Hepatocyte (in vitro differentiated cells): ENCODE data around the gene SLC2A11. TPM values are rescaled to one million over a fixed set of nuclear protein-coding genes. Genes with fewer than 3 reads are reported as not detected.

Experiments used
- DNase-seq: peaks from one replicate; pipeline ENCODE4 v3.0.0-alpha.2; 2016; ENCODE audit warnings: low spot score
- H2AFZ ChIP-seq: fragments of 200-600 bp; sonication (generic); 2 replicates; pipeline ENCODE4 v1.6.0; 2016; ENCODE audit warnings: antibody characterized with exemption, mild to moderate bottlenecking
- H3K27ac ChIP-seq: fragments of 200-600 bp; sonication (generic); 2 replicates; pipeline ENCODE4 v1.5.1; 2016; ENCODE audit warnings: mild to moderate bottlenecking
- H3K27me3 ChIP-seq: fragments of 200-600 bp; sonication (generic); 2 replicates; pipeline ENCODE4 v1.6.1; 2016
- H3K36me3 ChIP-seq: fragments of 200-600 bp; sonication (generic); replicated peaks from 2 replicates; pipeline ENCODE4 v1.5.1; 2016; ENCODE audit warnings: low read depth; ENCODE audit not compliant: insufficient read depth
- H3K4me1 ChIP-seq: fragments of 200-600 bp; sonication (generic); 2 replicates; pipeline ENCODE4 v1.5.1; 2016; ENCODE audit warnings: mild to moderate bottlenecking, moderate library complexity; ENCODE audit not compliant: insufficient read depth
- H3K4me2 ChIP-seq: fragments of 200-600 bp; sonication (generic); 2 replicates; pipeline ENCODE4 v1.6.0; 2016
- H3K4me3 ChIP-seq: fragments of 200-600 bp; sonication (generic); 2 replicates; pipeline ENCODE4 v1.5.1; 2016; ENCODE audit warnings: mild to moderate bottlenecking
- H3K79me2 ChIP-seq: fragments of 200-600 bp; sonication (generic); 2 replicates; pipeline ENCODE4 v1.6.0; 2017; ENCODE audit warnings: mild to moderate bottlenecking
- H3K9me2 ChIP-seq: fragments of 200-600 bp; sonication (generic); replicated peaks from 2 replicates; pipeline ENCODE4 v1.6.0; 2017; ENCODE audit warnings: mild to moderate bottlenecking; ENCODE audit not compliant: insufficient read depth
- H3K9me3 ChIP-seq: fragments of 200-600 bp; sonication (generic); 2 replicates; pipeline ENCODE4 v1.5.1; 2016; ENCODE audit warnings: low read depth, mild to moderate bottlenecking
- H4K20me1 ChIP-seq: fragments of 200-600 bp; sonication (generic); 2 replicates; pipeline ENCODE4 v1.6.0; 2016; ENCODE audit warnings: mild to moderate bottlenecking; ENCODE audit not compliant: insufficient read depth, poor library complexity, severe bottlenecking
- CTCF ChIP-seq: fragments of 200-600 bp; sonication (generic); IDR thresholded peaks from 2 replicates; pipeline ENCODE4 v1.5.1; 2016; ENCODE audit warnings: antibody characterized with exemption, mild to moderate bottlenecking; ENCODE audit not compliant: poor library complexity
- EZH2 ChIP-seq: fragments of 200-600 bp; sonication (generic); IDR thresholded peaks from 2 replicates; pipeline ENCODE4 v1.6.1; 2016; ENCODE audit warnings: antibody characterized with exemption, mild to moderate bottlenecking, borderline replicate concordance
- EZH2phosphoT487 ChIP-seq: fragments of 200-600 bp; sonication (generic); IDR thresholded peaks from one replicate; pipeline ENCODE4 v1.6.1; 2018; ENCODE audit warnings: antibody characterized with exemption, mild to moderate bottlenecking, low read depth, moderate library complexity; ENCODE audit not compliant: unreplicated experiment, severe bottlenecking
- WGBS: methylation state at CpG from one replicate; pipeline ENCODE4 v1.1.6; 2016; ENCODE audit warnings: low lambda C conversion rate; ENCODE audit errors: missing lambda C conversion rate; 5-methylcytosine and 5-hydroxymethylcytosine counted together
- polyA plus RNA-seq: library from polyadenylated mRNA; unstranded; fragments of >200 nt; fragmentation: Nextera tagmentation; extraction: Ambion mirVana; gene quantifications from 2 replicates; pipeline ENCODE4 v1.2.1, GENCODE V29; 2016
- total RNA-seq: library from RNA; depleted of rRNA; stranded (reverse); fragments of >200 nt; gene quantifications from 2 replicates; pipeline ENCODE4 v1.2.3, GENCODE V29; 2014

SLC2A11 gene
- total and polyA plus RNA-seq, 2 experiments from 2014 or later: 15.0 TPM

- peak overlapping the region; percentile 78 for H3K27ac ChIP-seq
- H2AFZ ChIP-seq: no peak overlapping the region
- H3K79me2 ChIP-seq: peaks cover 6% of the 10 kb centered on the region
- H3K9me3 ChIP-seq: no peaks in the 10 kb centered on the region
- no peak overlapping the region for H3K4me3 ChIP-seq
- H3K36me3 ChIP-seq: no peaks in the 10 kb centered on the region
- no peaks in the 10 kb centered on the region for H3K27me3 ChIP-seq
- 72% methylated on average over 10 of the region's 11 CpGs for WGBS
- DNase-seq: no peak
- H3K4me1 ChIP-seq: peaks cover 25% of the 10 kb centered on the region
- H3K4me2 ChIP-seq: peak overlapping the region; percentile 55
- TF ChIP-seq EZH2phosphoT487: no peak
- no peak for TF ChIP-seq CTCF
- no peaks in the 10 kb centered on the region for H3K9me2 ChIP-seq
- no peaks in the 10 kb centered on the region for H4K20me1 ChIP-seq
Measured at GRCh38 chr22:23908587-23909205, 51.0 kb downstream of the SLC2A11 start.

GRCh38 chr22:23909296-23909898, 51.7 kb downstream of the SLC2A11 start:
- H4K20me1 ChIP-seq: no peaks in the 10 kb centered on the region
- no peak overlapping the region for H3K4me3 ChIP-seq
- H3K4me1 ChIP-seq: peaks cover 25% of the 10 kb centered on the region
- TF ChIP-seq EZH2 (no peak), EZH2phosphoT487 (no peak), CTCF (no peak)
- no peaks in the 10 kb centered on the region for H3K27me3 ChIP-seq
- no peaks in the 10 kb centered on the region for H3K36me3 ChIP-seq
- peak overlapping the region; percentile 55 for H3K4me2 ChIP-seq
- H2AFZ ChIP-seq: no peak overlapping the region
- 62% methylated on average over 6 of the region's 6 CpGs for WGBS
- H3K9me3 ChIP-seq: no peaks in the 10 kb centered on the region
- peaks cover 6% of the 10 kb centered on the region for H3K79me2 ChIP-seq
- no peaks in the 10 kb centered on the region for H3K9me2 ChIP-seq
- DNase-seq: no peak
- H3K27ac ChIP-seq: peak overlapping the region; percentile 78

GRCh38 chr22:23910496-23911190, 53.0 kb downstream of the SLC2A11 start:
- H3K27ac ChIP-seq: no peak overlapping the region
- no peaks in the 10 kb centered on the region for H3K9me3 ChIP-seq
- no peak for DNase-seq

More at GRCh38 chr22:23910496-23911190, 53.0 kb downstream of the SLC2A11 start:
- no peak overlapping the region for H3K4me2 ChIP-seq
- H3K4me3 ChIP-seq: no peak overlapping the region
- peaks cover 6% of the 10 kb centered on the region for H3K79me2 ChIP-seq
- H2AFZ ChIP-seq: no peak overlapping the region
- peaks cover 25% of the 10 kb centered on the region for H3K4me1 ChIP-seq
- no peaks in the 10 kb centered on the region for H3K36me3 ChIP-seq
- no peak for TF ChIP-seq EZH2phosphoT487
- no peaks in the 10 kb centered on the region for H3K27me3 ChIP-seq
- H4K20me1 ChIP-seq: no peaks in the 10 kb centered on the region
- H3K9me2 ChIP-seq: no peaks in the 10 kb centered on the region
- 95% methylated on average over 3 of the region's 3 CpGs for WGBS
